ENCODE data around the gene PTPN14.

DNA sequence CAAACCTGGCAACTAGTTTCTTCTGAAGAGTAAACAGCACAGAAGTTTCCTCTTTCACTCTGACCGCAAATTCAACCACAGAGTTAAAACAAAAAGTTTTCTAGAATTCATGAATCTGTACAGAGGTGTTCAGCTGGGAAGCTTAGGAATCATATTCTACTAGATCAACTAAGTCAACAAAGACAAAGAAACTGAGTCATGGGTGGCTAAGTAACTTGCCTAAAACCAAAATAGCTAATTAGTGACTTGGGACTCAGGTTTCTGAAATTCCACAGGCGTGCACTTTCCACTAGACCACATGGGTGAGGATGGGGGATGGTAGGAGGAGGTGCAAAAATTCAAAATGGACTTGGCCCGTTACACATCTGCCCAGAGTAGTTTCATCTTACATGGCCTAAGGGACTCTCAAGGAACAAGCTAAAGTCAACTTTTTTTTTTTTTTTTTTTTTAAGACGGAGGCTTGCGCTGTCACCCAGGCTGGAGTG is 25.8 kb downstream of the PTPN14 start:
- no peak for TF ChIP-seq POLR2AphosphoS5 (IDR thresholded peaks at IDR 0.05; ENCODE audit: low read depth, low read length)
- no peak for TF ChIP-seq RFX5 (IDR thresholded peaks at IDR 0.05; ENCODE audit: borderline replicate concordance, low read depth, low read length)
- no peak for TF ChIP-seq POLR2A (IDR thresholded peaks at IDR 0.05; ENCODE audit: control extremely low read depth in 1 of 2, low read depth in 2 of 2, low read length in 2 of 2)
- TF ChIP-seq, protein P1, sequence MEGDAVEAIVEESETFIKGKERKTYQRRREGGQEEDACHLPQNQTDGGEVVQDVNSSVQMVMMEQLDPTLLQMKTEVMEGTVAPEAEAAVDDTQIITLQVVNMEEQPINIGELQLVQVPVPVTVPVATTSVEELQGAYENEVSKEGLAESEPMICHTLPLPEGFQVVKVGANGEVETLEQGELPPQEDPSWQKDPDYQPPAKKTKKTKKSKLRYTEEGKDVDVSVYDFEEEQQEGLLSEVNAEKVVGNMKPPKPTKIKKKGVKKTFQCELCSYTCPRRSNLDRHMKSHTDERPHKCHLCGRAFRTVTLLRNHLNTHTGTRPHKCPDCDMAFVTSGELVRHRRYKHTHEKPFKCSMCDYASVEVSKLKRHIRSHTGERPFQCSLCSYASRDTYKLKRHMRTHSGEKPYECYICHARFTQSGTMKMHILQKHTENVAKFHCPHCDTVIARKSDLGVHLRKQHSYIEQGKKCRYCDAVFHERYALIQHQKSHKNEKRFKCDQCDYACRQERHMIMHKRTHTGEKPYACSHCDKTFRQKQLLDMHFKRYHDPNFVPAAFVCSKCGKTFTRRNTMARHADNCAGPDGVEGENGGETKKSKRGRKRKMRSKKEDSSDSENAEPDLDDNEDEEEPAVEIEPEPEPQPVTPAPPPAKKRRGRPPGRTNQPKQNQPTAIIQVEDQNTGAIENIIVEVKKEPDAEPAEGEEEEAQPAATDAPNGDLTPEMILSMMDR (IDR thresholded peaks at IDR 0.05; ENCODE audit: control extremely low read depth in 1 of 3, insufficient read depth in 1 of 3, low read depth in 1 of 3, low read length in 3 of 3), result no peak
- TF ChIP-seq TCF12 (IDR thresholded peaks at IDR 0.05; ENCODE audit: low read depth, low read length), result no peak
- TF ChIP-seq, protein P2, sequence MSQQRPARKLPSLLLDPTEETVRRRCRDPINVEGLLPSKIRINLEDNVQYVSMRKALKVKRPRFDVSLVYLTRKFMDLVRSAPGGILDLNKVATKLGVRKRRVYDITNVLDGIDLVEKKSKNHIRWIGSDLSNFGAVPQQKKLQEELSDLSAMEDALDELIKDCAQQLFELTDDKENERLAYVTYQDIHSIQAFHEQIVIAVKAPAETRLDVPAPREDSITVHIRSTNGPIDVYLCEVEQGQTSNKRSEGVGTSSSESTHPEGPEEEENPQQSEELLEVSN (IDR thresholded peaks at IDR 0.05), result no peak
- TF ChIP-seq, protein P3, sequence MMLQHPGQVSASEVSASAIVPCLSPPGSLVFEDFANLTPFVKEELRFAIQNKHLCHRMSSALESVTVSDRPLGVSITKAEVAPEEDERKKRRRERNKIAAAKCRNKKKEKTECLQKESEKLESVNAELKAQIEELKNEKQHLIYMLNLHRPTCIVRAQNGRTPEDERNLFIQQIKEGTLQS (IDR thresholded peaks at IDR 0.05; ENCODE audit: insufficient read depth, low read depth, low read length), result no peak
